Skeletal muscle cell (primary cell): ENCODE results near the gene CYP4A22.
A peak's percentile ranks its signal among the peaks of the same experiment; 100 is the strongest.
"Not testable (repeated sequence)": the region's sequence is repeated elsewhere in the genome, so short reads cannot be mapped to it uniquely, and the experiment has no call there.

Experiments
- DNase-seq: peaks from one replicate; pipeline ENCODE4 v3.0.0-alpha.2; 2010; ENCODE audit warnings: low read depth
- H3K4me3 ChIP-seq: 2 replicates; pipeline ENCODE4 v1.5.1; 2011; ENCODE audit warnings: low read depth, mild to moderate bottlenecking, control low read depth, low read length, moderate library complexity

The CYP4A22 gene

DNA sequence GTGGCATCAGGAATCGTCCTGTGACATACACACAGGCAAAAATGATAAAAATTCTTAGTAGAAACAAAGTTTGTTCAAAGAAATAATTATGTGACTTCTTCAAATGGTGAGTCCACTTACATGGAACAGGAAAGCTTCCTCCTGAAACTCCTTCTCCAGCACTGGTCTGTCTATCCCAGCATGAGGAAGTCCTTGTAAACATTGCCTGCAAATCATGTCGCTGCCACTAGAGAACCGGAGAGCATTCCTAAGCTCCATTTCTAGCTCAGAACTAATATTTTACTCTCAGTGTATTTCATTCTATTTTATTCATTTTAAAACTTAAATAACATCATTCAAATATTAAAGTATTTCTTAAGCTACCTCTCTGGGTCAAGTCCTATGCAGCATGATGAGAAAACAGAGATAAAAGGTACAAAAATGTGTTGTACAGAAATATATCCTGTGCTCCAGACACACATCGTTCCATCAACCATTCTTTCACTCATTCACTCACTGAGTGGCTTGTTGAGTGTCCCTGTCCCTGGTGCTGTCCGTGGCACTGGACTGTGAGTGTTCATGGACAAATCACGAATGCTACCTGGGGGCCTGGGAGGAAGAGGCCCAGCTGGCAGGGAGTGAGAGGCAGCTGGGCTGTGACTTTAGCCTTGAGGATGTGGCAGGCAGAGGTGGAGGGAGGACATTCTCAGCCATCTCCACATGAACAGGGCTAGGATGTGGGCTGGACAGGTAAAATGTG is 10.0 kb downstream of the CYP4A22 start:
- DNase-seq, result no peak
- no peak overlapping the region for H3K4me3 ChIP-seq

- not testable (repeated sequence) for DNase-seq, H3K4me3 ChIP-seq
Observed at GRCh38 chr1:47149162-47149561, 11.9 kb downstream of the CYP4A22 start.

- not testable (repeated sequence) for DNase-seq
Observed at GRCh38 chr1:47156457-47156856, 19.2 kb downstream of the CYP4A22 start.

DNA sequence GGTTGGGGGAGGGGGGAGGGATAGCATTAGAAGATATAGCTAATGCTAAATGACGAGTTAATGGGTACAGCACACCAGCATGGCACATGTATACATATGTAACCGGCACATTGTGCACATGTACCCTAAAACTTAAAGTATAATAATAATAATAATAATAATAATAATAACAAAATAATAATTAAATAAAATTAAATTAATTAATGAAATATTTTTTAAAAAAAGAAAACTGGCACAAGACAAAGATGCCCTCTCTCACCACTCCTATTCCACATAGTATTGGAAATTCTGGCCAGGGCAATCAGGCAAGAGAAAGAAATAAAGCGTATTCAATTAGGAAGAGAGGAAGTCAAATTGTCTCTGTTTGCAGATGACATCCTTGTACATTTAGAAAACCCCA is 20.7 kb downstream of the CYP4A22 start:
- not testable (repeated sequence) for DNase-seq, H3K4me3 ChIP-seq

More at GRCh38 chr1:47156457-47156856, 19.2 kb downstream of the CYP4A22 start:
- H3K4me3 ChIP-seq, result not testable (repeated sequence)

- no peak for DNase-seq
- H3K4me3 ChIP-seq, result no peak overlapping the region
Observed at GRCh38 chr1:47160716-47161115, 23.5 kb downstream of the CYP4A22 start.

GRCh38 chr1:47161298-47162040 is 24.2 kb downstream of the CYP4A22 start:
- H3K4me3 ChIP-seq, result no peak overlapping the region
- no peak for DNase-seq

GRCh38 chr1:47164552-47164951 is 27.3 kb downstream of the CYP4A22 start:
- no peak overlapping the region for H3K4me3 ChIP-seq
- DNase-seq, result no peak

DNA sequence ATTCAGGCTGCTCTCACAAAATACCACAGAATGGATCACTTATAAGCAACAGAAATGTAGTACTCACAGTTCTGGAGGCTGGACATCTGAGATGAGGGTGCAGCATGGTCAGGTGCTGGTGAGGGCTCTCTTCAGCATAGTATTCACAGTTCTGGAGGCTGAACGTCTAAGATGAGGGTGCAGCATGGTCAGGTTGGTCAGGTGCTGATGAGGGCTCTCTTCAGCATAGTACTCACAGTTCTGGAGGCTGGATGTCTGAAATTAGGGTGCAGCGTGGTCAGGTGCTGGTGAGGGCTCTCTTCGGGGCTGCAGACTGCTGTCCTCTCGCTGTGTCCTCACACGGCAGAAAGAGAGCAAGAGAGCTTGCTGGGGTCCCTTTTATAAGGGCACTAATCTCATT is 35.5 kb downstream of the CYP4A22 start:
- DNase-seq, result no peak

GRCh38 chr1:47174656-47175020 is 37.4 kb downstream of the CYP4A22 start:
- no peak overlapping the region for H3K4me3 ChIP-seq
- no peak for DNase-seq

More for the DNA sequence above, 35.5 kb downstream of the CYP4A22 start:
- no peak overlapping the region for H3K4me3 ChIP-seq

DNA sequence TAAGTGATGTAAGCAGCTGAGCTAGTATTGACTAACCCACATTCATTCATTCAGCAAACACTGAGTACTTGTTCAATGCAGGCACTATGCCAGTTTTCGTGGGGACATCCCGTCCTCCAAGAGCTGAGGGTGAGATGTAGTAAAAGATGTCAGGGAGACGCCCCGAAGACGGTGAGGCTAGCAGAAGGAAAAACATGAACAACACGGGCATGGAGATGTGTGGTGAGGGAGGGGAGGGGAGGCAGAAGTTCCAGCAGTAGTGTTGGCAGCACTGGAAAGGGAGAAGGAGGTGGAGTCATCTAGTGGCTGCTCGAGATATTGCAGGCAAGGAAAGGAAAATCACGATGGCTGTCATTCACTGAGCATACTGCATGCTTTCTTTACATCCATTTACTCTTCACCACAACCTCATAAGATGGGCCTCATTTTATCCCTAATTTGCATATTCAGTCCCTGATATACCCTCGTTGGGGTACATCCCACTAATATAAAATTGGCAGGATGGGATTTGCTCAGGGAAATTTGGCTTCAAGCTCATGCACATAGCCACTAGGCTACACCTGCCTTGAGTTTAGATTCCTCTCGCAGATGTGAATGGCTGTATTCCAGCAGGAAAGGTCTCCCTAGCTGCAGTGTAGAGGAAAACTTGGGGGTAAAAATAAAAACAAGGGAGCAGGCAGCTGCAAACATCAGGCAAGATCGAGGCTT is 38.1 kb downstream of the CYP4A22 start:
- DNase-seq, result peak; percentile 23
- H3K4me3 ChIP-seq, result no peak overlapping the region

- DNase-seq, result no peak
- no peak overlapping the region for H3K4me3 ChIP-seq
Observed at GRCh38 chr1:47178020-47178419, 40.8 kb downstream of the CYP4A22 start.

GRCh38 chr1:47178654-47179016 is 41.4 kb downstream of the CYP4A22 start:
- no peak for DNase-seq
- H3K4me3 ChIP-seq, result peak overlapping the region; percentile 53

DNA sequence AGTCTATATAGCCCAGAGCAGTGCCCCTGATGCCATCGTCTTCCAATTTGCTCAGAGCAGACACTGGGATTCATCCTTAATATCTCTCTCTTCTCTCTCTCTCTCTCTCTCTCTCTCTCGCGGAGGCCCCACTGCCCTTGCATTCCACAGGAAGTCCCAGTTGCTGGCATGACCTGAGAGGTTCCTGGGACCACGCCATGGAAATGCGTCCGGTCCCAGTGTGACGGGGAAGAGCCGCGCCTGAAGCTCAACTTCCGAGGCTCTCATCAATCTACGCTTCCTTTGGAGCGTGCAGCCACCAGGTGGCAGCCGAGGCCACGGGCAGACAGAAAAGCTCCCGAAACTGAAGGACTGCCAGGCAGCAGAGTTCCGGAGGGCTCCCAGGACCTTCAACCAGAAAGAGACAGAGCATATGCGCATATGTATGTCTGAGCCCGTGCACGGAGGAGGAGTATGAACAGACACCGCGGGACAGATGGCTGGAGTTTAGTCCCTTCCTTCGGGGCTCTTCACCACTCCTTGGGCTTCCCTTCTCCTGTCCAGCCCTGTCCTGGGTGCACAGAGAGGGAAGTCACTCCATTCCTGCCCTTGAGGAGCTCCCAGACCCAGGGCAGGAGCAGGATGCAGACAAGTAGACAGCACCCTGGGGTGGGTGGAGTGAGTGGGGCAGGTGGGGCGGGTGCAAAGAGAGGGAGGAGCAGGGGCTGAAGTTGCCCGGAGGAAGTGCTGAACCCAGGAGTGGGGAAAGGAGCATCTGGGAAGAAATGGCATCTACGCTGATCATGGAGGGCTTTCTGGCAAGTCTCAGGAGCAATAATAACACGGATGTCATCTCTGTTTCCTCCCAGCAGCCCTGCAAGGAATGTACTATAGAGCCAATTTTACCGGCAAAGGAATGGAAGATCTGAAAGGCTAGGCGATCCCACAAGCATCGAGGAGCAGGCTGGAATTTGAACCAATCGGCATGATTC is 42.1 kb downstream of the CYP4A22 start:
- H3K4me3 ChIP-seq, result peak overlapping the region; percentile 53
- DNase-seq, result peak; percentile 70

GRCh38 chr1:47179988-47180563 is 42.8 kb downstream of the CYP4A22 start:
- peak overlapping the region; percentile 53 for H3K4me3 ChIP-seq
- DNase-seq, result no peak

GRCh38 chr1:47180603-47181094 is 43.4 kb downstream of the CYP4A22 start:
- no peak overlapping the region for H3K4me3 ChIP-seq
- DNase-seq, result no peak

DNA sequence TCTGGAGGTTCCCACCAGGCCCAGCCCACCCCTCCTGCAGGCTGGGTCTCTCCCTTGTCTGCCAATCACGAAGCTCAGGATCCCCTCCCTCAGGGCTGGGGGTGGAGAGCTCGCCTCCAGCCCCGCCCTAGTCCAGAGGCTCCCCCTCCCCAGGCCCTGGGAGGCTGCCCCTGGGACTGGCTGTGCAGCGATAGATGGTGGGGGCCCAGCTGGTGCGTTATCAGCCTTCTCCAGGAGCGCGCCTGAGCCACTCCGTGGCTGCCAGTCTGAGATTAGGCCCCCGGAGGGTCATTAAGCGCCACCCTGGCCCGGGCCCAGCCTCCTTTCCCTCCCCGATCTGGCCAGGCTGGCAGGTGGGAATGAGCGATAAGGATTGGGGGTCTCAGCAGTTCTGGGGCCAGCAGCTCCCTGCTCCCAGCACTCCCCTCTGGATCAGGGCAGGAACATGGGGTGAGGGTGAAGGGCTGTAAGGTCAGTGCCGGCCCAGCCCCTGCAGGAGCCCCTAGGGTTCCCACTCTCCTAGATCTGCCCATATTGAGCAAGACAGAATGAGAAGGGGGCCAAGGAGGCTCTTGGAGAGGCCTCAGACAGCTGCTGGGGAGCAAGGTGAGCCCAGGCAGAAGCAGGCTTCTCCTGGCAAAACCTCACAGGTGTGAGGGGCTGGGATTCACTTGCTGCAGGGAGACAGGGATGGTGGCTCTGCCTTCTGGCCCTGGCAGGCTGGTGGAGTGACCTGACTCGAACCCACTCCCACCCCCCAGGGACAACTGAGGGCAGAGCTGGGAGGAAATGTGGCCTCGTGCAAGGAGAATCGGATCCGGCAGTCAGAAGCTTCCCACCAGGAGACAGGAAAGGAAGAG is 44.1 kb downstream of the CYP4A22 start:
- H3K4me3 ChIP-seq, result no peak overlapping the region
- no peak for DNase-seq

GRCh38 chr1:47181955-47182675 is 44.9 kb downstream of the CYP4A22 start:
- DNase-seq, result no peak
- H3K4me3 ChIP-seq, result no peak overlapping the region
